H9 (cell line): ENCODE results near the gene CLOCK. TPM values are rescaled to one million over a fixed set of nuclear protein-coding genes. Genes with fewer than 3 reads are reported as not detected.

ENCODE experiments used
- DNase-seq: peaks from one replicate; pipeline ENCODE4 v3.0.0-alpha.2; 2017
- H2AFZ ChIP-seq: one replicate; pipeline ENCODE4 v1.6.1; 2013; ENCODE audit warnings: mild to moderate bottlenecking, low read length, control low read depth, moderate library complexity
- H2AK5ac ChIP-seq: 2 replicates; pipeline ENCODE4 v1.6.1; 2013; ENCODE audit warnings: low read length, control low read depth, mixed read lengths; ENCODE audit not compliant: insufficient read length
- H2BK120ac ChIP-seq: one replicate; pipeline ENCODE4 v1.6.1; 2013; ENCODE audit warnings: low read depth, mild to moderate bottlenecking, low read length, control low read depth, inconsistent platforms; ENCODE audit not compliant: poor library complexity, severe bottlenecking
- H2BK12ac ChIP-seq: 2 replicates; pipeline ENCODE4 v1.6.1; 2013; ENCODE audit warnings: low read length, control low read depth, mixed read lengths, low read depth; ENCODE audit not compliant: insufficient read length
- H2BK15ac ChIP-seq: 2 replicates; pipeline ENCODE4 v1.6.1; 2013; ENCODE audit warnings: low read depth, low read length, control low read depth
- H2BK20ac ChIP-seq: one replicate; pipeline ENCODE4 v1.6.1; 2013; ENCODE audit warnings: low read depth, mild to moderate bottlenecking, low read length, control low read depth, inconsistent platforms; ENCODE audit not compliant: poor library complexity, severe bottlenecking
- H2BK5ac ChIP-seq: 2 replicates; pipeline ENCODE4 v1.6.1; 2013; ENCODE audit warnings: low read length, control low read depth, mixed read lengths; ENCODE audit not compliant: insufficient read length
- H3K14ac ChIP-seq: 2 replicates; pipeline ENCODE4 v1.6.1; 2013; ENCODE audit warnings: low read length, control low read depth; ENCODE audit not compliant: insufficient read depth
- H3K18ac ChIP-seq: 2 replicates; pipeline ENCODE4 v1.6.1; 2013; ENCODE audit warnings: low read depth, mild to moderate bottlenecking, mixed read lengths, low read length, control low read depth; ENCODE audit not compliant: insufficient read length
- H3K23ac ChIP-seq: 2 replicates; pipeline ENCODE4 v1.6.1; 2013; ENCODE audit warnings: low read length, control low read depth, mixed read lengths, low read depth; ENCODE audit not compliant: insufficient read length
- H3K23me2 ChIP-seq: 2 replicates; pipeline ENCODE4 v1.6.1; 2013; ENCODE audit warnings: low read depth, mild to moderate bottlenecking, mixed read lengths, low read length, control low read depth; ENCODE audit not compliant: insufficient read length, poor library complexity, severe bottlenecking
- H3K27ac ChIP-seq: 2 replicates; pipeline ENCODE4 v1.5.1; 2013; ENCODE audit warnings: low read length, control low read depth, mixed read lengths, low read depth; ENCODE audit not compliant: insufficient read length
- H3K27me3 ChIP-seq: 2 replicates; pipeline ENCODE4 v1.6.1; 2013; ENCODE audit warnings: low read length, control low read depth, inconsistent platforms; ENCODE audit not compliant: insufficient read depth
- H3K4ac ChIP-seq: 2 replicates; pipeline ENCODE4 v1.6.1; 2013; ENCODE audit warnings: low read depth, mild to moderate bottlenecking, control low read depth, inconsistent platforms, low read length, moderate library complexity
- H3K4me1 ChIP-seq: 2 replicates; pipeline ENCODE4 v1.6.1; 2013; ENCODE audit warnings: low read length, control low read depth, inconsistent platforms; ENCODE audit not compliant: insufficient read depth
- H3K4me2 ChIP-seq: 2 replicates; pipeline ENCODE4 v1.6.1; 2013; ENCODE audit warnings: low read length, control low read depth, mixed read lengths; ENCODE audit not compliant: insufficient read length, insufficient read depth
- H3K56ac ChIP-seq: 2 replicates; pipeline ENCODE4 v1.6.1; 2013; ENCODE audit warnings: low read depth, mild to moderate bottlenecking, mixed read lengths, low read length, control low read depth; ENCODE audit not compliant: insufficient read length
- H3K79me1 ChIP-seq: 2 replicates; pipeline ENCODE4 v1.6.1; 2013; ENCODE audit warnings: low read depth, mild to moderate bottlenecking, moderate library complexity, low read length, control low read depth, inconsistent platforms; ENCODE audit not compliant: insufficient read depth, poor library complexity, severe bottlenecking
- H3K79me2 ChIP-seq: 2 replicates; pipeline ENCODE4 v1.6.1; 2013; ENCODE audit warnings: low read length, control low read depth, inconsistent platforms; ENCODE audit not compliant: insufficient read depth
- H3K9ac ChIP-seq: 2 replicates; pipeline ENCODE4 v1.6.1; 2013; ENCODE audit warnings: low read length, control low read depth, mixed read lengths; ENCODE audit not compliant: insufficient read length; ENCODE audit errors: extremely low read depth
- H3K9me3 ChIP-seq: one replicate; pipeline ENCODE4 v1.6.1; 2013; ENCODE audit warnings: low read depth, low read length, inconsistent platforms; ENCODE audit not compliant: control insufficient read depth
- H3T11ph ChIP-seq: one replicate; pipeline ENCODE4 v1.6.1; 2013; ENCODE audit warnings: mild to moderate bottlenecking, low read length, control low read depth, inconsistent platforms
- H4K20me1 ChIP-seq: one replicate; pipeline ENCODE4 v1.6.1; 2013; ENCODE audit not compliant: control insufficient read depth, insufficient read length, insufficient read depth
- H4K5ac ChIP-seq: 2 replicates; pipeline ENCODE4 v1.6.1; 2013; ENCODE audit warnings: low read depth, mild to moderate bottlenecking, mixed read lengths, low read length, control low read depth; ENCODE audit not compliant: insufficient read length
- H4K8ac ChIP-seq: replicated peaks from 2 replicates; pipeline ENCODE4 v1.6.1; 2013; ENCODE audit warnings: low read length, control low read depth, mixed read lengths, low read depth; ENCODE audit not compliant: insufficient read length
- H4K91ac ChIP-seq: 2 replicates; pipeline ENCODE4 v1.6.1; 2013; ENCODE audit warnings: low read depth, mild to moderate bottlenecking, moderate library complexity, mixed read lengths, low read length, control low read depth; ENCODE audit not compliant: insufficient read length
- H3K27ac Mint-ChIP-seq, 3 experiments: 2 replicates in 2 of 3; 3 replicates in 1 of 3; pipeline ENCODE4 v1.8.0; 2020 to 2021; ENCODE audit warnings: mixed read lengths in 3 of 3, mild to moderate bottlenecking in 1 of 3, moderate library complexity in 1 of 3
- H3K27me3 Mint-ChIP-seq: 2 replicates; pipeline ENCODE4 v1.8.0; 2021; ENCODE audit warnings: low read depth, mild to moderate bottlenecking, moderate library complexity, mixed read lengths
- H3K36me3 Mint-ChIP-seq, 3 experiments: 2 replicates in 2 of 3; 3 replicates in 1 of 3; pipeline ENCODE4 v1.8.0; 2020 to 2021; ENCODE audit warnings: low read depth in 3 of 3, mixed read lengths in 3 of 3; ENCODE audit not compliant: insufficient read depth in 1 of 3
- H3K4me1 Mint-ChIP-seq, 2 experiments: 2 replicates each; pipeline ENCODE4 v1.8.0; 2020; ENCODE audit warnings: mixed read lengths in 2 of 2
- H3K4me3 Mint-ChIP-seq, 2 experiments: 2 replicates in 1 of 2; 3 replicates in 1 of 2; pipeline ENCODE4 v1.8.0; 2020 to 2021; ENCODE audit warnings: mild to moderate bottlenecking in 2 of 2, mixed read lengths in 2 of 2, moderate library complexity in 1 of 2
- H3K9me3 Mint-ChIP-seq, 2 experiments: 2 replicates in 1 of 2; 3 replicates in 1 of 2; pipeline ENCODE4 v1.8.0; 2020; ENCODE audit warnings: mild to moderate bottlenecking in 2 of 2, mixed read lengths in 2 of 2, moderate library complexity in 1 of 2
- CTCF ChIP-seq: fragments of 200-600 bp; sonication (generic); conservative IDR thresholded peaks from 3 replicates; pipeline ENCODE4 v1.8.0; 2021; ENCODE audit warnings: antibody characterized with exemption, mild to moderate bottlenecking
- WGBS: extraction: QIAGEN DNeasy Blood & Tissue Kit; methylation state at CpG from one replicate; pipeline ENCODE4 v1.1.7; 2013; ENCODE audit warnings: missing lambda C conversion rate, low lambda C conversion rate, mixed read lengths; ENCODE audit not compliant: insufficient read length; ENCODE audit errors: extremely low coverage; 5-methylcytosine and 5-hydroxymethylcytosine counted together
- total RNA-seq: library from RNA; stranded (reverse); gene quantifications from 2 replicates; pipeline ENCODE4 v1.2.1, GENCODE V29; 2021

Gene CLOCK
- total RNA-seq, 1 experiment from 2014 or later = 16.2 TPM

- H3K36me3 Mint-ChIP-seq = peaks cover 0 to 12% (median 6%) of the 10 kb centered on the region in 3 experiments; a peak in 4 of 7 replicates
Observed at GRCh38 chr4:55458164-55458563, 88.5 kb downstream of the CLOCK start.

More at GRCh38 chr4:55458164-55458563, 88.5 kb downstream of the CLOCK start:
- H3K4me3 Mint-ChIP-seq = no peak overlapping the region
- H3K27me3 ChIP-seq = no peaks in the 10 kb centered on the region
- H2AFZ ChIP-seq = no peak overlapping the region
- no peaks in the 10 kb centered on the region for H3K4me1 Mint-ChIP-seq
- no peak for TF ChIP-seq CTCF
- no peaks in the 10 kb centered on the region for H3K9me3 ChIP-seq
- H4K20me1 ChIP-seq = no peaks in the 10 kb centered on the region
- H3T11ph ChIP-seq = no peak overlapping the region
- no peak overlapping the region for H3K14ac ChIP-seq
- no peak overlapping the region for H3K18ac ChIP-seq
- H3K27ac ChIP-seq = no peak overlapping the region
- no peak overlapping the region for H3K4me2 ChIP-seq
- H4K5ac ChIP-seq = no peak overlapping the region
- H3K23me2 ChIP-seq = no peaks in the 10 kb centered on the region
- no peaks in the 10 kb centered on the region for H3K4me1 ChIP-seq
- no peak overlapping the region for H2BK120ac ChIP-seq
- H3K23ac ChIP-seq = no peak overlapping the region
- no peak overlapping the region; a peak in 1 of 7 replicates for H3K27ac Mint-ChIP-seq
- no CpG with 5 or more reads among the region's 5 CpGs for WGBS
- no peak overlapping the region for H3K56ac ChIP-seq
- no peak overlapping the region for H3K4ac ChIP-seq
- H3K79me1 ChIP-seq = no peaks in the 10 kb centered on the region
- H2BK12ac ChIP-seq = no peak overlapping the region
- no peak overlapping the region for H2BK15ac ChIP-seq
- H4K8ac ChIP-seq = no peak overlapping the region
- H3K9me3 Mint-ChIP-seq = no peaks in the 10 kb centered on the region
- no peak for DNase-seq
- H2AK5ac ChIP-seq = no peak overlapping the region
- no peak overlapping the region for H4K91ac ChIP-seq
- H3K27me3 Mint-ChIP-seq = no peaks in the 10 kb centered on the region
- H3K79me2 ChIP-seq = no peaks in the 10 kb centered on the region
- no peak overlapping the region for H2BK20ac ChIP-seq
- no peak overlapping the region for H3K9ac ChIP-seq
- no peak overlapping the region for H2BK5ac ChIP-seq
